Measurements from ENCODE around the gene KIAA1191. TPM values are rescaled to one million over a fixed set of nuclear protein-coding genes. Genes with fewer than 3 reads are reported as not detected.

KIAA1191 gene
- total RNA-seq, 1 experiment from 2014 or later = 92.7 TPM

- TF ChIP-seq SMAD4 (CRISPR knock-in tag; IDR thresholded peaks at IDR 0.05) (no peak), TEAD1 (CRISPR knock-in tag; IDR thresholded peaks at IDR 0.05) (peak; percentile 14; the same call in 1 of the 2 replicates), KAT7 (CRISPR knock-in tag; IDR thresholded peaks at IDR 0.05; ENCODE audit: borderline replicate concordance) (peak; percentile 92; the same call in 1 of the 2 replicates), E2F4 (CRISPR knock-in tag; IDR thresholded peaks at IDR 0.05; ENCODE audit: borderline replicate concordance, low read depth) (no peak), TP53 (CRISPR knock-in tag; IDR thresholded peaks at IDR 0.05) (no peak), MXD4 (CRISPR knock-in tag; IDR thresholded peaks at IDR 0.05; ENCODE audit: borderline replicate concordance) (no peak), RELA (CRISPR knock-in tag; IDR thresholded peaks at IDR 0.05; ENCODE audit: borderline replicate concordance) (0 out of 2 replicates have a peak, but pooled peaks have one; percentile 66), PRDM15 (CRISPR knock-in tag; IDR thresholded peaks at IDR 0.05) (no peak), FOXP1 (CRISPR knock-in tag; IDR thresholded peaks at IDR 0.05; ENCODE audit: borderline replicate concordance) (peak; percentile 88), ZBTB43 (CRISPR knock-in tag; IDR thresholded peaks at IDR 0.05) (peak; percentile 72), USF2 (CRISPR knock-in tag; IDR thresholded peaks at IDR 0.05) (0 out of 2 replicates have a peak, but pooled peaks have one; percentile 43), FOXP4 (CRISPR knock-in tag; IDR thresholded peaks at IDR 0.05) (peak; percentile 60; the same call in 1 of the 2 replicates), ZNF317 (CRISPR knock-in tag; IDR thresholded peaks at IDR 0.05; ENCODE audit: borderline replicate concordance, low read depth) (no peak), ZNF425 (CRISPR knock-in tag; conservative IDR thresholded peaks at IDR 0.05) (no peak), CREM (CRISPR knock-in tag; IDR thresholded peaks at IDR 0.05) (peak; percentile 41; the same call in 1 of the 2 replicates), ZNF138 (CRISPR knock-in tag; conservative IDR thresholded peaks at IDR 0.05) (no peak), ELF4 (CRISPR knock-in tag; IDR thresholded peaks at IDR 0.05; ENCODE audit: low read depth) (no peak), ZNF263 (CRISPR knock-in tag; IDR thresholded peaks at IDR 0.05; ENCODE audit: low read depth) (no peak), EMX1 (CRISPR knock-in tag; IDR thresholded peaks at IDR 0.05) (0 out of 2 replicates have a peak, but pooled peaks have one; percentile 19), FOXK1 (CRISPR knock-in tag; IDR thresholded peaks at IDR 0.05) (peak; percentile 75), SMAD3 (CRISPR knock-in tag; IDR thresholded peaks at IDR 0.05; ENCODE audit: borderline replicate concordance) (0 out of 2 replicates have a peak, but pooled peaks have one; percentile 1), ZNF512 (CRISPR knock-in tag; IDR thresholded peaks at IDR 0.05; ENCODE audit: borderline replicate concordance) (no peak), MLX (CRISPR knock-in tag; IDR thresholded peaks at IDR 0.05) (no peak), TEAD4 (CRISPR knock-in tag; IDR thresholded peaks at IDR 0.05) (peak; percentile 25; the same call in 1 of the 2 replicates)
Observed at GRCh38 chr5:176388444-176389134, 27.0 kb upstream of the KIAA1191 start, which contains the start of the genes HIGD2A and NOP16 (continued).

Measured in WTC11 (cell line).